ENCODE measurements around the gene HELLS.
A peak's percentile ranks its signal among the peaks of the same experiment; 100 is the strongest.
"Not testable (repeated sequence)": the region's sequence is repeated elsewhere in the genome, so short reads cannot be mapped to it uniquely, and the experiment has no call there.

The HELLS gene

DNA sequence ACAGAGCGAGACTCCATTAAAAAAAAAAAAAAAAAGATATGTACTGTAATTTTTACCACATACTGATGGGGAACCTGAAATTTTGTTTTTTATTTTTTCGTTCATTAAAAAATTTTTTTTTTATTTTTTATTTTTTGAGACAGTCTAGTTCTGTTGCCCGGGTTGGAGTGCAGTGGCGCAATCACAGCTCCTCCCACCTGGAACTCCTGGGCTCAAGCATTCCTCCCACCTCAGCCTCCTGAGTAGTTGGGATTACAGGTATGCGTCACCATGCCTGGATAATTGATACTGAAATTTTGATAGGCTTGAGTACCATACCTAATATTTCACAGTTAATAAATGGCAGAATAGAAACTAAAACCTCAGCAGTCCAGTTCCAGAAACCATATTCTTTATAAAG is 20.9 kb upstream of the HELLS start:
- no peak overlapping the region for H3K4me3 ChIP-seq (ENCODE audit: low read depth, low read length)
- TF ChIP-seq, protein P1, sequence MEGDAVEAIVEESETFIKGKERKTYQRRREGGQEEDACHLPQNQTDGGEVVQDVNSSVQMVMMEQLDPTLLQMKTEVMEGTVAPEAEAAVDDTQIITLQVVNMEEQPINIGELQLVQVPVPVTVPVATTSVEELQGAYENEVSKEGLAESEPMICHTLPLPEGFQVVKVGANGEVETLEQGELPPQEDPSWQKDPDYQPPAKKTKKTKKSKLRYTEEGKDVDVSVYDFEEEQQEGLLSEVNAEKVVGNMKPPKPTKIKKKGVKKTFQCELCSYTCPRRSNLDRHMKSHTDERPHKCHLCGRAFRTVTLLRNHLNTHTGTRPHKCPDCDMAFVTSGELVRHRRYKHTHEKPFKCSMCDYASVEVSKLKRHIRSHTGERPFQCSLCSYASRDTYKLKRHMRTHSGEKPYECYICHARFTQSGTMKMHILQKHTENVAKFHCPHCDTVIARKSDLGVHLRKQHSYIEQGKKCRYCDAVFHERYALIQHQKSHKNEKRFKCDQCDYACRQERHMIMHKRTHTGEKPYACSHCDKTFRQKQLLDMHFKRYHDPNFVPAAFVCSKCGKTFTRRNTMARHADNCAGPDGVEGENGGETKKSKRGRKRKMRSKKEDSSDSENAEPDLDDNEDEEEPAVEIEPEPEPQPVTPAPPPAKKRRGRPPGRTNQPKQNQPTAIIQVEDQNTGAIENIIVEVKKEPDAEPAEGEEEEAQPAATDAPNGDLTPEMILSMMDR (conservative IDR thresholded peaks at IDR 0.05; ENCODE audit: low read depth, low read length): no peak
- DNase-seq (ENCODE audit: low read depth): no peak

DNA sequence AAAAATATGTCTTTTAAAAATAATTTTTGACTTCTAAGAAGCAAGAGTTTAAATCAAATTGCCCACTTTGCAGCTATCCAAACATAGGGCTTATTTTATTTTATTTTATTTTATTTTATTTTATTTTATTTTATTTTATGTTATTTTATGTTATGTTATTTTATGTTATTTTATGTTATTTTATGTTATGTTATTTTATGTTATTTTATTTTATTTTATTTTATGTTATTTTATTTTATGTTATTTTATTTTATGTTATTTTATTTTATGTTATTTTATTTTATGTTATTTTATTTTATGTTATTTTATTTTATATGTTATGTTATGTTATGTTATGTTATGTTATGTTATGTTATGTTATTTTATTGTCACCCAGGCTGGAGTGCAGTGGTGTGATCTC is 14.0 kb upstream of the HELLS start:
- not testable (repeated sequence) for DNase-seq (ENCODE audit: low read depth); H3K4me3 ChIP-seq (ENCODE audit: low read depth, low read length)

DNA sequence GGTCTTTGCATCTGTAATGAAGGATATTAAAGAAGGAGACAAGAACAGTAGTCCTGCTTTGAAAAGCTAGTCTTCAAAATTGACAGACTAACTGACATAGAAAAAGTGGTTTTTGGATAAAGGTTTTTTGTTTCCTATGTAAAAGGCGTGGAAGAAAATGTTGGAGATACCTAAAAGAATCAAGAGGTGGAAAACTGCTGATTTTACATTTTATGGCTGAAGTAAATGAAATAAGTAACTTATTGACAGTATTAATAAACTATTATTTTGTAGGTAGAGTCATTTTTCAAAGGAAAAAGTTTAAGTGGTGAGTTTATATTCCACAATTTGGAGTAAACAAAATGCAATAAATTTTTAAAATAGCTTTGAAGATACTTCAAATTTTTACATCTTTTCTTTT is 12.6 kb upstream of the HELLS start:
- no peak for DNase-seq (ENCODE audit: low read depth)
- TF ChIP-seq, protein P1 (conservative IDR thresholded peaks at IDR 0.05; ENCODE audit: low read depth, low read length): no peak
- no peak overlapping the region for H3K4me3 ChIP-seq (ENCODE audit: low read depth, low read length)

DNA sequence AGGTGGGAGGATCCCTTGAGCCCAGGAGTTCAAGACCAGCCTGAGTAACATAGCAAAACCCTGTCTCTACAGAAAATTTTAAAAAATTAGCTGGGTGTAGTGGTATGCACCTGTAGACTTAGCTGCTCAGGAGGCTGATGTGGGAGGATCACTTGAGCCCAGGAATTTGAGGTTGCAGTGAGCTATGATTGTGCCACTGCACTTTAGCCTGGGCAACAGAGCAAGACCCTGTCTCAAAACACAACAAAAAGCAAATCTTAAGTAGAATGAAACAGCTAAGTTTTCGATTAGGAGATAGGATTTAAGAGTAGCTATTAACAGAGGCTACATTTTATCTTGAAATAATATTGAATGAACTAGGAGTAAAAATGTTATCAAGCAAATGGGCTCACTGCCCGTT is 3.3 kb upstream of the HELLS start:
- not testable (repeated sequence) for DNase-seq (ENCODE audit: low read depth); H3K4me3 ChIP-seq (ENCODE audit: low read depth, low read length)

DNA sequence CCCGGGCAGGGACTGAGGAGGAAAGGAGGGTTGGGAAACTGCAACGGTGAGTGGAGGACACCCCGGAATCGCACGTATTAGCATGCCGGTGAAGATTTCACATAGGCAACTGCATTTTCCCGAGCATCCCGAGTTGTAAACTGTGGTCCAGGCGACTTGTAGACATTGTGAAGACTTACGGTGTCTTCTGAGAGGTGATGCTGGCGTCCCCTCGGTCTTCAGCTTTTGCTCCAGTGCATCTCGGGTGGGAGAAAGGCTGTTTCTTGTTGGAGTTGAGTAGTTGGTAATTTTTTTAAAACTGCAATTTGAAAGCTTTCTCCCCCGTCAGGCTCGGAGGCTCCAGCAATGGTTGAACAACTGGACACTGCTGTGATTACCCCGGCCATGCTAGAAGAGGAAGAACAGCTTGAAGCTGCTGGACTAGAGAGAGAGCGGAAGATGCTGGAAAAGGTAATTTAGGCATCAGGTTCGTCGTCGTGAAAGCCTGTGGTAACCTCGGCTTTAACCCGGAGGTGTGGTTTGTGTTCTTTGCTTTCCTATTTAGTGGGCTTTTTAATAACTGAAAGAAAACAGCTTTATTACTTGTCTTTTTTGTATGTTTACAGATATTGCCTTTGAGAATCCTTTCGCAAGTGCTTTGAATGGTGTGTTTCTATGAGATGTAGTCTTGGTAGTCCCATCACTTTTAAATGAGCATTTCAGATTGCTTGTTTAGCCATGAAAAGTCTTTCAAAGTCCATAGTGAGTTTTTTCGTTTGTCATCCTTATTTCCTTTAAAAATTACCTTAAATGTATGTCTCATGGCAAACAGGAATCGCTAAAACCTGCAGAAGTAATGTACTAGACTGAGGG is 687 bp downstream of the HELLS start:
- peak; percentile 33 for DNase-seq (ENCODE audit: low read depth)
- peak overlapping the region; percentile 96 for H3K4me3 ChIP-seq (ENCODE audit: low read depth, low read length)
- TF ChIP-seq, protein P1 (conservative IDR thresholded peaks at IDR 0.05; ENCODE audit: low read depth, low read length): no peak

DNA sequence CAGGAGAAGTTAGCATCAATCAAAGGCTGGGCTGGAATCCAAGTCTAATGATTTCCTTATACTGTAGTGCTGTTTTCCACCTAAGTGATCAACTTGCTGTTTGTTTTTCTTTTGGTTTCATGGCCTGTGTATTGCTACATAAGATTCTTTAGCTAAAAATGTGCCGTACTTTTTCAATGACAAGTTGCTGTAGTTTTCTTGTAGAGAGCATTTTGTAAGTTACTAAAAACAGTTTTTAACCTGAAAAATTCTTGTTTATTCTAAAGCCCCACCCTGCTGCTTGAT is 1.3 kb downstream of the HELLS start:
- peak; percentile 22 for DNase-seq (ENCODE audit: low read depth)
- H3K4me3 ChIP-seq (ENCODE audit: low read depth, low read length): peak overlapping the region; percentile 96
- TF ChIP-seq, protein P1 (conservative IDR thresholded peaks at IDR 0.05; ENCODE audit: low read depth, low read length): no peak

DNA sequence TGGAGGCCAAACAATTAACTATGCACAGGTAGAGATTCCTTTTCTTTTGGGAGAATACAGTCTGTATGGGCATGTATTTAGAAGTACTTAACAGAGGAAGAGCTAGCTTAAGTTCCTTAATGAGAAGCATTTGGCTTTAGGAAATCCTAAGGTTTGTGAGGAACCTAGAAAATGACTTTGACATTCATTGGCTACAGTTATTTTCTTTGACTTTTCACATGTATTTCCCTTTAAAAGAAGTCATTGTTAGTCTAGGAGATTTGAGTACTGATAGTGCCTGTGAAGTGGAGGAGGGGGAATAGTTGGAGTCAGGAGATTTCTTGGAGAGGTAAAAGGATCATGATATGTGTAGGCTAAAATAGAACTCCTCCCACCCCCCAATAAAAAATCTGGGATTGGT is 3.6 kb downstream of the HELLS start:
- TF ChIP-seq, protein P1 (conservative IDR thresholded peaks at IDR 0.05; ENCODE audit: low read depth, low read length): no peak
- no peak for DNase-seq (ENCODE audit: low read depth)
- H3K4me3 ChIP-seq (ENCODE audit: low read depth, low read length): no peak overlapping the region

DNA sequence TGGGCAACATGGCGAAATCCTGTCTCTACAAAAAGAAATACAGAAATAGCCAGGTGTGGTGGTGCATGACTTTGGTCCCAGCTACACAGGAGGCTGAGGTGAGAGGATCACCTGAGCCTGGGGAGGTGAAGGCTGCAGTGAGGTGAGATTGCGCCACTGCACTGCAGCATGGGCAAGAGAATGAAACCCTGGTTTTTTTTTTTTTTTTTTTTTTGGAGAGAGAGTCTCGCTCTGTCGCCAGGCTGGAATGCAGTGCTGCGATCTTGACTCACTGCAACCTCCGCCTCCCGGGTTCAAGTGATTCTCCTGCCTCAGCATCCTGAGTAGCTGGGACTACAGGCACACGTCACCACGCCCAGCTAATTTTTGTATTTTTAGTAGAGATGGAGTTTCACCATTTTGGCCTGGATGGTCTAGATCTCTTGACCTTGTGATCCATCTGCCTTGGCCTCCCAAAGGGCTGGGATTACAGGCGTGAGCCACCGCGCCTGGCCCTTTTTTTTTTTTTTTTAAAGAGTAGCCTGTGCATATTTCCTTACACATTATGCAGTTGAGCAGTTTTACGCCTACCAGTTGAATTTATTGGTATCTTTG is 22.2 kb downstream of the HELLS start:
- not testable (repeated sequence) for H3K4me3 ChIP-seq (ENCODE audit: low read depth, low read length); DNase-seq (ENCODE audit: low read depth)

All from choroid plexus epithelial cell (primary cell).